SH-SY5Y (cell line): ENCODE data around the gene EMC10.

Experiments
- GATA2 ChIP-seq: IDR thresholded peaks from 2 replicates; pipeline ENCODE4 v1.6.1; 2011; ENCODE audit warnings: mild to moderate bottlenecking, low read depth, low read length
- GATA3 ChIP-seq: IDR thresholded peaks from 2 replicates; pipeline ENCODE4 v1.6.1; 2011; ENCODE audit warnings: low read depth, mild to moderate bottlenecking, low read length, moderate library complexity

GRCh38 chr19:50451223-50451534 lies 25.1 kb upstream of the EMC10 start:
- TF ChIP-seq GATA3 = no peak
- TF ChIP-seq GATA2 = no peak
